SK-N-SH treated with all-trans-retinoic acid at 6 μM for 48 hours (cell line): ENCODE results near the gene RAB3IP.

ENCODE experiments used
- ATAC-seq: fragments of 200-7000 bp; cut with Tn5 transposase; 3 replicates; pipeline ENCODE4 v1.9.1; 2020; ENCODE audit warnings: mild to moderate bottlenecking, moderate library complexity
- ARNTL ChIP-seq: fragments of 450-650 bp; formaldehyde crosslinking; IDR thresholded peaks from 2 replicates; pipeline ENCODE4 v1.5.0; 2020; ENCODE audit warnings: low read depth, mild to moderate bottlenecking, moderate library complexity, borderline replicate concordance
- BACH2 ChIP-seq: fragments of 250-450 bp; sonication (Bioruptor Pico); IDR thresholded peaks from 2 replicates; pipeline ENCODE4 v1.9.0; 2021; ENCODE audit warnings: mild to moderate bottlenecking, borderline replicate concordance
- CREB5 ChIP-seq: fragments of 250-450 bp; sonication (Bioruptor Pico); IDR thresholded peaks from 2 replicates; pipeline ENCODE4 v1.5.1; 2020; ENCODE audit warnings: low read depth, mild to moderate bottlenecking, moderate library complexity
- CSDC2 ChIP-seq: fragments of 250-450 bp; sonication (Bioruptor Pico); IDR thresholded peaks from 2 replicates; pipeline ENCODE4 v1.5.0; 2020; ENCODE audit warnings: mild to moderate bottlenecking, moderate library complexity
- CSRNP3 ChIP-seq: fragments of 250-450 bp; sonication (Bioruptor Pico); IDR thresholded peaks from 2 replicates; pipeline ENCODE4 v1.5.1; 2021; ENCODE audit warnings: mild to moderate bottlenecking, moderate library complexity
- ESRRG ChIP-seq: fragments of 250-450 bp; sonication (Bioruptor Pico); IDR thresholded peaks from 2 replicates; pipeline ENCODE4 v1.6.1; 2021; ENCODE audit warnings: mild to moderate bottlenecking
- ISL1 ChIP-seq: fragments of 250-450 bp; sonication (Bioruptor Pico); IDR thresholded peaks from 2 replicates; pipeline ENCODE4 v2.1.2; 2022; ENCODE audit warnings: mild to moderate bottlenecking, moderate library complexity
- OSR1 ChIP-seq: fragments of 250-450 bp; sonication (Bioruptor Pico); IDR thresholded peaks from 2 replicates; pipeline ENCODE4 v1.8.0; 2022; ENCODE audit warnings: moderate library complexity, mild to moderate bottlenecking, inconsistent platforms
- POU6F1 ChIP-seq: fragments of 250-450 bp; sonication (Bioruptor Pico); IDR thresholded peaks from 2 replicates; pipeline ENCODE4 v1.8.0; 2021; ENCODE audit warnings: low read depth, mild to moderate bottlenecking, moderate library complexity, borderline replicate concordance
- PPARA ChIP-seq: fragments of 250-450 bp; sonication (Bioruptor Pico); IDR thresholded peaks from 2 replicates; pipeline ENCODE4 v1.5.0; 2020; ENCODE audit warnings: mild to moderate bottlenecking, borderline replicate concordance
- RARB ChIP-seq: fragments of 250-450 bp; sonication (Bioruptor Pico); IDR thresholded peaks from 2 replicates; pipeline ENCODE4 v1.8.0; 2021; ENCODE audit warnings: mild to moderate bottlenecking, moderate library complexity
- SNAI2 ChIP-seq: fragments of 250-450 bp; sonication (Bioruptor Pico); IDR thresholded peaks from 2 replicates; pipeline ENCODE4 v1.5.0; 2020; ENCODE audit warnings: mild to moderate bottlenecking, moderate library complexity
- TSHZ2 ChIP-seq: fragments of 250-450 bp; sonication (Bioruptor Pico); IDR thresholded peaks from 2 replicates; pipeline ENCODE4 v1.5.0; 2020; ENCODE audit warnings: mild to moderate bottlenecking, moderate library complexity
- ZC3H10 ChIP-seq: fragments of 250-450 bp; sonication (Bioruptor Pico); IDR thresholded peaks from 2 replicates; pipeline ENCODE4 v1.5.1; 2021; ENCODE audit warnings: mild to moderate bottlenecking, moderate library complexity
- ZFP3 ChIP-seq: fragments of 250-450 bp; sonication (Bioruptor Pico); IDR thresholded peaks from 2 replicates; pipeline ENCODE4 v1.5.0; 2020; ENCODE audit warnings: mild to moderate bottlenecking, moderate library complexity
- ZFP30 ChIP-seq: fragments of 450-650 bp; formaldehyde crosslinking; IDR thresholded peaks from 2 replicates; pipeline ENCODE4 v1.5.0; 2022; ENCODE audit warnings: mild to moderate bottlenecking, moderate library complexity
- ZNF565 ChIP-seq: fragments of 450-650 bp; formaldehyde crosslinking; conservative IDR thresholded peaks from 2 replicates; pipeline ENCODE4 v1.5.0; 2020; ENCODE audit warnings: low read depth, mild to moderate bottlenecking, moderate library complexity
- ZNF70 ChIP-seq: fragments of 450-650 bp; formaldehyde crosslinking; IDR thresholded peaks from 2 replicates; pipeline ENCODE4 v1.5.0; 2020; ENCODE audit warnings: mild to moderate bottlenecking, moderate library complexity
- TF ChIP-seq, protein P1 (sequence below): fragments of 250-450 bp; sonication (Bioruptor Pico); IDR thresholded peaks from 2 replicates; pipeline ENCODE4 v1.8.0; 2020; ENCODE audit warnings: mild to moderate bottlenecking, moderate library complexity, borderline replicate concordance

Gene RAB3IP

DNA sequence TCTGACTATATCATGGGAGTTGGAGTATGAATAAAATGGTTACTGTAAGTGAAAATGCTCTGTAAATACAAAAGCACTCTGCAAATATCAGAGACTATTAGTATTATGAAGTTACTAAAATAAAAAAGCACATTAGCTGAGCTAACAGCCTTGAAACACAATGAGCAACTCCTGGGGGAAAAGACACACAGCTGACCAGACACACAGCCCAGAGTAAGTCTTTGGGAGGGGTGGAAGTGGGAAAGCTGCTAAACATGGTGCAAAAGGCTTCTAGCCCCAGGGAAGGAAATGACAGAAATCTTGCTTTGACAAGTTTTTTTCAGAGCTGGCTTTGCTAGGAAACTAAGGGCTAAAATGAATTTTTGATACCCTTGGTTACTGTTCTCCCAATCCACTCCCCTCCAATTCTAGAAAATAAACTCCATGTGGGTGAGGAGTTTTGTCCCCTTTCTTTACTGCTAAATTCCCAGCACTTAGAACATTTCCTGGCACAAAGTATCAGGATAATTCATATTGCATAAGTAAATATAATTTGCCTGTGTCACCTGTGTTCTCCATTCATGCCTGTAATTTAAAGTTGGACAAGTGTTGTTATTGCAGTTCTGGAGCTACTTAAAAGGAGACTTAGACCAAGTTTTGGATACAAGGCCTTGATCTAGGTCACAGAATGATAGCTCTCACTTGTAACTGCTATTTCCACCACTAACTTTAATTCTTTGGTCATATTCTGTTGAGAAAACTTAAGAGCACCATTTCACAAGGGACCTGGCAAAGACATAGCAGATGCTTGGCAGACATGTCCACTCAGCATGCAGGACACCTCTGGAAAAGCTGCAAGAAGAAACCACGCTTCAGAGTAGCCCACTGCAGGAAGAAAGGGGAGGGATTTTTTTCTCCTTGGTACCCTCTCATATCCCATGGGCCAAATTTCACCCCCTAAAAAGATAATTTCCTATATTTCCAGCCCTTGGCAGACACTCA is 19.0 kb upstream of the RAB3IP start (continued):
- TF ChIP-seq, protein P1, sequence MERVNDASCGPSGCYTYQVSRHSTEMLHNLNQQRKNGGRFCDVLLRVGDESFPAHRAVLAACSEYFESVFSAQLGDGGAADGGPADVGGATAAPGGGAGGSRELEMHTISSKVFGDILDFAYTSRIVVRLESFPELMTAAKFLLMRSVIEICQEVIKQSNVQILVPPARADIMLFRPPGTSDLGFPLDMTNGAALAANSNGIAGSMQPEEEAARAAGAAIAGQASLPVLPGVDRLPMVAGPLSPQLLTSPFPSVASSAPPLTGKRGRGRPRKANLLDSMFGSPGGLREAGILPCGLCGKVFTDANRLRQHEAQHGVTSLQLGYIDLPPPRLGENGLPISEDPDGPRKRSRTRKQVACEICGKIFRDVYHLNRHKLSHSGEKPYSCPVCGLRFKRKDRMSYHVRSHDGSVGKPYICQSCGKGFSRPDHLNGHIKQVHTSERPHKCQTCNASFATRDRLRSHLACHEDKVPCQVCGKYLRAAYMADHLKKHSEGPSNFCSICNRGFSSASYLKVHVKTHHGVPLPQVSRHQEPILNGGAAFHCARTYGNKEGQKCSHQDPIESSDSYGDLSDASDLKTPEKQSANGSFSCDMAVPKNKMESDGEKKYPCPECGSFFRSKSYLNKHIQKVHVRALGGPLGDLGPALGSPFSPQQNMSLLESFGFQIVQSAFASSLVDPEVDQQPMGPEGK (CRISPR knock-in tag): no peak

DNA sequence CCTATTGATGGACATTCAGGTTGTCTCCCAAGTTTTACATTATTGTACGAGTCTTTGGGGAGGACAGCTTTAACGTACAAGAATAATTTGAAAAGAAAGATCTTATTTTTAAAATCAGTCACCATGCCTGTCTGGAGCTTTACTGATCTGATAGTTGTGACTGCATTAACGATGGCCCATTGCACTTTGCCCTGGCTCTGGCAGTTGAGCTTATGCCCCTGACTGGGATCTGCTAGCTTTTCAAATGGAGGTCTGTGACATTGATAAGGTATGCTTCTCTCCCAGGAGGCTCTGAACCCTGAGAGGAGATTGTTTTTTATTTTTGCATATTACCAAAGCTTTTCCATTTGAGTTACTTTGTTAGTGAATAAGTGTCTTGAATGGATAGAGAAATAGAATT is 17.9 kb upstream of the RAB3IP start:
- TF ChIP-seq CREB5 (CRISPR knock-in tag) (no peak), RARB (CRISPR knock-in tag) (no peak), ZFP3 (CRISPR knock-in tag) (no peak), ISL1 (CRISPR knock-in tag) (no peak), ESRRG (CRISPR knock-in tag) (no peak), POU6F1 (CRISPR knock-in tag) (no peak), ZC3H10 (CRISPR knock-in tag) (no peak), PPARA (CRISPR knock-in tag) (no peak), ARNTL (no peak), OSR1 (CRISPR knock-in tag) (no peak), SNAI2 (CRISPR knock-in tag) (no peak), ZNF70 (CRISPR knock-in tag) (no peak), BACH2 (CRISPR knock-in tag) (no peak)
- TF ChIP-seq, all 23 proteins: peak for 0
- no peak for ATAC-seq

DNA sequence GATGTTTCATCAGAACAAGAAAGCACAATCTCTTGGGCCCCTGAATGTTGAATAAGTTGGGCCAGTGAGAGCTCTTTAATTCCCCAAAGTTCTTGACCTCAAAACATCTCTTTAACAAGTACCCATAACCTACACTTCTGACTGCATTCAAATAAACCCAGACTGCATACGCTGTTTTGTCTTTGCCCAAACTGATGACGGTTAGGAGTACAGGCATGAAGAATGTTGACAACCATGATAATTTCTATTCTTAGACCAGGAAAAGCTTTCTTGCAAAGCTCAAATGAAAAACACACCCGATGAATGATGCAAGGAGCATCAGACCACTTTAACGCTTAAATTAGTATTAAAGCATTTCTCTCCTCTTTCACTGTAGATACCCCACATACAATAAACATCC is 11.7 kb upstream of the RAB3IP start:
- TF ChIP-seq RARB (CRISPR knock-in tag): no peak
- no peak for TF ChIP-seq CSRNP3 (CRISPR knock-in tag)
- TF ChIP-seq SNAI2 (CRISPR knock-in tag): no peak
- TF ChIP-seq ZNF565: no peak
- no peak for TF ChIP-seq PPARA (CRISPR knock-in tag)
- TF ChIP-seq BACH2 (CRISPR knock-in tag): no peak
- TF ChIP-seq, protein P1 (CRISPR knock-in tag): no peak
- no peak for TF ChIP-seq ZFP30 (CRISPR knock-in tag)
- TF ChIP-seq ZNF70 (CRISPR knock-in tag): no peak
- TF ChIP-seq ESRRG (CRISPR knock-in tag): no peak
- TF ChIP-seq CSDC2 (CRISPR knock-in tag): no peak
- no peak for TF ChIP-seq ISL1 (CRISPR knock-in tag)
- TF ChIP-seq OSR1 (CRISPR knock-in tag): no peak
- TF ChIP-seq CREB5 (CRISPR knock-in tag): no peak
- no peak for TF ChIP-seq ZC3H10 (CRISPR knock-in tag)
- no peak for TF ChIP-seq TSHZ2

More for the DNA sequence above, 11.7 kb upstream of the RAB3IP start:
- ATAC-seq: no peak
